Measurements from ENCODE around the gene TLR2.
"Not testable (repeated sequence)": the region's sequence is repeated elsewhere in the genome, so short reads cannot be mapped to it uniquely, and the experiment has no call there.

TLR2 gene

DNA sequence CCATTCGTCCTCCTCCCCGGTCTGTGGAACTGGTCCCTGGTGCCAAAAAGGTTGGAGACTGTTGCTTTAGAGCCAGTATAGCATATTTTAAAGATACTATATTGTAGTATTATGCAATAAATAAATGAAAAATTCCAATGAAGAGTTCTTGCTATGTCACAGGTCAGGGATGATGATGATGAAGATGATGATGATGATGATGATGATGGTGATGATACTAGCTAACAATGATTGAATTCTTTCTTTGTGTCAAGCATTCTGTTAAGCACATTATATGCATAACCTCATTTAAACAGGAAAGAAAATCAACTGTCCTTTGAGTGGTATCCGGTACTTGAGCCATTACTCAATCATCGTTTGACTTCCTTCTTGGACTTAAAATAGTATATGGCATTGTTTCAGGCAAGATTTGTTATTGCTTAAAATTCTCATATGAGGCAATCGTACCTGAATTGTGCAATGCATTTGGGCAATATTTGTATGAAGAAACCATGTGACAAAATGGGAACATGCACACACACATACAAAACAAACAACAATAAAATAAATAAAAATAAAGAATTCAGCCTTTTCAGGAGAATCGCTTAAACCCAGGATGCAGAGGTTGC, 22.8 kb upstream of the TLR2 start:
- TF ChIP-seq, protein P1, sequence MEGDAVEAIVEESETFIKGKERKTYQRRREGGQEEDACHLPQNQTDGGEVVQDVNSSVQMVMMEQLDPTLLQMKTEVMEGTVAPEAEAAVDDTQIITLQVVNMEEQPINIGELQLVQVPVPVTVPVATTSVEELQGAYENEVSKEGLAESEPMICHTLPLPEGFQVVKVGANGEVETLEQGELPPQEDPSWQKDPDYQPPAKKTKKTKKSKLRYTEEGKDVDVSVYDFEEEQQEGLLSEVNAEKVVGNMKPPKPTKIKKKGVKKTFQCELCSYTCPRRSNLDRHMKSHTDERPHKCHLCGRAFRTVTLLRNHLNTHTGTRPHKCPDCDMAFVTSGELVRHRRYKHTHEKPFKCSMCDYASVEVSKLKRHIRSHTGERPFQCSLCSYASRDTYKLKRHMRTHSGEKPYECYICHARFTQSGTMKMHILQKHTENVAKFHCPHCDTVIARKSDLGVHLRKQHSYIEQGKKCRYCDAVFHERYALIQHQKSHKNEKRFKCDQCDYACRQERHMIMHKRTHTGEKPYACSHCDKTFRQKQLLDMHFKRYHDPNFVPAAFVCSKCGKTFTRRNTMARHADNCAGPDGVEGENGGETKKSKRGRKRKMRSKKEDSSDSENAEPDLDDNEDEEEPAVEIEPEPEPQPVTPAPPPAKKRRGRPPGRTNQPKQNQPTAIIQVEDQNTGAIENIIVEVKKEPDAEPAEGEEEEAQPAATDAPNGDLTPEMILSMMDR (IDR thresholded peaks at IDR 0.05; ENCODE audit: low read depth, low read length), result no peak
- DNase-seq (ENCODE audit: extremely low read depth, low read depth), result no peak

DNA sequence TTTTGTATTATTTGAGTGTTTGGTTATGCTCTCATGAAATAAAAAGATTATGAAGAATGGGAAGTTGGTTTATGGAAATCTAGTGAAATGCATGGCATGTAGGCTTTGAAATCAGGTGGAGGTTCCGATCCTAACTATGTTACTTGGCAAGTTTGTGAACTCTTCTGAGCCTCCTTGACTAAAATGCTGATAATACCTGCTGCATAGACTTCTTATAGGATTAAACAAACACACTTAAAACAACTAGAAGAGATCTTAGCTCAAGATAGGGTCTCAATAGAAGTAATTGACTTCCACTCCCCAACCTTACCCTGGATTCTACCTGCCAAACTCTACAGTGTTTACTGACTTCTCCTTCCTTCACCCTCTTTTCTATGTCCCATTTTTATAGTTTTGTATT, 22.2 kb upstream of the TLR2 start:
- TF ChIP-seq, protein P1 (IDR thresholded peaks at IDR 0.05; ENCODE audit: low read depth, low read length), result no peak
- DNase-seq (ENCODE audit: extremely low read depth, low read depth), result no peak

DNA sequence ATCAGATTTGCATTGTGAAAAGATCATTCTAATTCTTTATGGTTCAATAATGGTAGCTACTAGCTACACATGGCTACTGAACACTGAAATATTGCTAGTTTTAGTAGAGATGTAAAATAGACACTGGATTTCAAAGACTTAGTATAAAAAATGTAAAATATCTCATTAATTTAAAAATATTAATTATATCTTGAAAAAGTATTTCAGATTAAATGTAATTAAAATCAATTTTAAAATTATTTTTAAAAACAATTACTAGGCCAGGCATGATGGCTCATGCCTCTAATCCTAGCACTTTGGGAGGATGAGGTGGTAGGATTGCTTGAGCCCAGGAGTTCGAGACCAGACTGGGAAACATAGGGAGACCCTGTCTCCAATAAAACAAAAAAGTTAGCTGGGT, 20.4 kb upstream of the TLR2 start:
- no peak for DNase-seq (ENCODE audit: extremely low read depth, low read depth)
- TF ChIP-seq, protein P1 (IDR thresholded peaks at IDR 0.05; ENCODE audit: low read depth, low read length), result no peak

DNA sequence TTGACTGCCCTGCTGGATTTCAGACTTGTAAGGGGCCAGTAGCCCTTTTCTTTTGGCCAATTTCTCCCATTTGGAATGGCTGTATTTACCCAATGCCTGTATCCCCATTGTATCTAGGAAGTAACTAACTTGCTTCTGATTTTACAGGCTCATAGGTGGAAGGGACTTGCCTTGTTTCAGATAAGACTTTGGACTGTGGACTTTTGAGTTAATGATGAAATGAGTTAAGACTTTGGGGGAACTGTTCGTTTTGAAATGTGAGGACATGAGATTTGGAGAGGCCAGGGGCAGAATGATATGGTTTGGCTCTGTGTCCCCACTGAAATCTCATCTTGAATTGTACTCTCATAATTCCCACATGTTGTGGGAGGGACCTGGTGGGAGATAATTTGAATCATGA, 17.6 kb upstream of the TLR2 start:
- DNase-seq (ENCODE audit: extremely low read depth, low read depth), result not testable (repeated sequence)

DNA sequence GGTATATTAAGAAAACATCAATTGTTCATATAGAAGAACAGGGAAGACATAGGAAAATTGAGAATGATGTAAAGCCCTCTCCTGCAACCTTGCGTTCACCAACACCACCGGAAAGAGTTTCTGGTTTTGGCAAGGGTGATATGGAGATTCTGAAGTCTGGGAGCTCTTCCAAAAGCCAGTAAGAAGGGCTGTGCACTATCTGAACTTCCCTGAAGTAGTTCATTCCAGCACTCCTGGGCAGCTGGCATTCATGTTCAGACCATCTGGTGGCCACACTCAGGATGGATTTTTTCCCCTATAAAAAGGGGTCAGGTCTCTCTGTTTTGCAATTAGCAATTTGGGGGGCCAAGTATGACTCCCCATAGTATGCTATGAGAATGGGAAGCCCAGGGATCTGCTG, 15.4 kb upstream of the TLR2 start:
- DNase-seq (ENCODE audit: extremely low read depth, low read depth), result no peak
- TF ChIP-seq, protein P1 (IDR thresholded peaks at IDR 0.05; ENCODE audit: low read depth, low read length), result no peak

DNA sequence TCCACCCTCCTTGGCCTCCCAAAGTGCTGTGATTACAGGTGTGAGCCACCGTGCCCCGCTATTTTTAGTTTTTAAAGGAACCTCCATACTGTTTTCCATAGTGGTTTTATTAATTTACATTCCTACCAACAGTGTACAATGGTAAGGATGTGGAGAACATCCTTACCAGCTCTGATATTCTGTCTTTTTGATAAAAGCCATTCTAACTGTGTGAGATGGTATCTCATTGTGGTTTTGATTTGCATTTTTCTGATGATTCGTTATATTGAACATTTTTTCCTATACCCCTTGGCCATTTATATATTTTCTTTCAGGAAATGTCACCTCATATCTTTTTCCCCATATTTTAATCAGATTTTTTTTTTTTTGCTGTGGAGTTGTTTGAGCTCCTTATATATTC, 14.2 kb upstream of the TLR2 start:
- TF ChIP-seq, protein P1 (IDR thresholded peaks at IDR 0.05; ENCODE audit: low read depth, low read length), result no peak
- no peak for DNase-seq (ENCODE audit: extremely low read depth, low read depth)

DNA sequence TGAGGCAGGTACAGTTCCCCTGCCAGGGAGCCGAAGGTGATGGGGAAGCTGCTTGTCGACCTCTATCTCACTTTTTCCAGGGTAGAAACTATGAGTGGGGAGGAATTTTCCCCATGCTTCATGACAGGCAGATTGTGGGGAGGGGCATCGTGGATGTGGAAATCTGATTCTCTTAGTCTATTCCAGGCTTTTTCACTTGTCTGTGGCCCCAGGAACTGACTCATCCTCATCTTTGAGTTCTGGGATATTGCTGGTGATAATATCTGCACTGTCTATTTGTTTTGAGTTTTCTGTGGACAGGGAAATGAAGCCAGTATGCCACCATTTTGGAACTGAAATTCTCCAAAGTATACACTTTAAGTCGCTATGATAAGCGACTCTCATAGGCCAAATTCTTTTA, 7.6 kb upstream of the TLR2 start:
- TF ChIP-seq, protein P1 (IDR thresholded peaks at IDR 0.05; ENCODE audit: low read depth, low read length), result no peak
- no peak for DNase-seq (ENCODE audit: extremely low read depth, low read depth)

DNA sequence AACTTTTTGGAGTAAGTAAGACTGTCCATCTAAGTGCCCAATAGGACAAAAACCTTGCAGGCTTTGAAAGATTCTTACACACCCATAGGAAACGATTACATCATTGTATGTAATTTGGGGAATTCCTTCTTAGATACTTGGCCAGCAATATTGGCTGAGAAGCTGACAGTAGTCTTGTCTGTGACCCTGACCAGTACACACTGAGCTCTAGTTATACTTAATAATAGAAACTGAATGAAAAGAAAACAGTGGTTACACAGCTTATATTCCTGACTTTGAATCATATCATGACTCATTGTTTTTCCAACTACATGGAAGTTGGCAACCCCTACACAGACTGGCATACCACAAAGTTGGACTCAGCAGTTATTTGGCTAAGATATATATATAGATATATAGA, 7.1 kb upstream of the TLR2 start:
- TF ChIP-seq, protein P1 (IDR thresholded peaks at IDR 0.05; ENCODE audit: low read depth, low read length), result no peak
- peak; percentile 10 for DNase-seq (ENCODE audit: extremely low read depth, low read depth)
